NCI-H1694 (cell line): Measurements from ENCODE around the gene BEND7.
"Not testable (repeated sequence)": the region's sequence is repeated elsewhere in the genome, so short reads cannot be mapped to it uniquely, and the experiment has no call there.

ENCODE experiments used
- DNase-seq: peaks from one replicate; lab custom pipeline; 2025; lab: John Stamatoyannopoulos, UW

Gene BEND7

DNA sequence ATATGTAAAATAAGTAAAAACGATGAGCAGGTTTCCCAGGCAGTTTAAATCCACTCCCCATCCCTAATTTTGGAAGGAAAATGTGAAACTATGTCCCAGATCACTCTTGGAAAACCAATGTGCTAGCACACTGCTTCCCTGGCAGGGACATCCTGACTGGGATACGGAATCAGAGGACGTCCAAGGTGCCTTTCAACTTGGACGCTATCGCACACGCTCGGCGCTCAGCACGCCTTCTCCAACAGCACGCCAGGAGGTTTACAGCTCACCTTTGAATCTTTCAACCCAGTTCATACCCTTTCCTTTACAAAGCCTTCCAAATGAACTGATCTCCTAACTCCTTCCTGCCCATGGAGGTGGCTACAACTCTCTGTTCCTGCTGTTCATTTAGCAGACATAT lies 47.1 kb downstream of the BEND7 start:
- no peak for DNase-seq

DNA sequence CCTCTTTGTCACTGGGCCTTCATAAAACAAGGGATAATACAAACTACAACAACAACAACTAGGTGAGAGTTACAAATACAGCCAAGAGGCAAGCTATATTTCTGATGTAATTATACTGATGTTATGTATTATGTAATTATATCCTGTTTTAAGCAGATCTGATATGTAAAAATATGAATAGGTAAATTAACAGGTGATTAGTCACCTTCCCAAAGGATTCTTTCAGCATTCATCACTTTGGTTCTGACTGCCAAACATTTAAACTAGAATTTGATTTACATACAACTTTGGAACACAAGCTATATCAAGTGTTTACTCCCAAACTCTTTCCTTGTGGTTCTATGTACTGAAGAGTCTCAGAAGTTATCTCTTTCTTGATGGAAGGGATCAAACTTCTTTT lies 53.7 kb downstream of the BEND7 start:
- no peak for DNase-seq

DNA sequence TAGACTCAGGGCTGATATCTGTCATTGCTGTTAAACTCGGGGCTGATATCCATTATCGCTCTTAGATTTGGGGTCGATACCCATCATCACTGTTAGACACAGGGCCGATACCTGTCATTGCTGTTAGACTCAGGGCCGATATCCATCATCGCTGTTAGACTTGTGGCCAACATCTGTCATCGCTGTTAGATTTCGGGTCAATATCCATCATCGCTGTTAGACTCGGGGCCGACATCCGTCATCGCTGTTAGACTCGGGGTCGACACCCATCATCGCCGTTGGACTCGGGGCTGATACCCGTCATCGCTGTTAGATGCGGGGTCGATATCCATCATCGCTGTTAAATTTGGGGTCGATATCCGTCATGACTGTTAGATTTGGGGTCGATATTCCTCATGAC lies 54.8 kb downstream of the BEND7 start:
- DNase-seq, result no peak

DNA sequence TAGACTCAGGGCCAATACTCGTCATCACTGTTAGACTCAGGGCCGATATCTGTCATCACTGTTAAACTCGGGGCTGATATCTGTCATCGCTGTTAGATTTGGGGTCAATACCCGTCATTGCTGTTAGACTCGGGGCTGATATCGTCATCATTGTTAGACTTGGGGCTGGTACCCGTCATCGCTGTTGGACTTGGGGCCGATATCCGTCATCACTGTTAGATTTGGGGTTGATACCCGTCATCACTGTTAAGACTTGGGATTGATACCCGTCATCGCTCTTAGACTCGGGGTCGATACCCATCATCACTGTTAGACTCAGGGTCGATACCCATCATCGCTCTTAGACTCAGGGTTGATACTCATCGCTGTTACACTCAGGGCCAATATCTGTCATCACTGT lies 56.5 kb downstream of the BEND7 start:
- DNase-seq, result no peak

DNA sequence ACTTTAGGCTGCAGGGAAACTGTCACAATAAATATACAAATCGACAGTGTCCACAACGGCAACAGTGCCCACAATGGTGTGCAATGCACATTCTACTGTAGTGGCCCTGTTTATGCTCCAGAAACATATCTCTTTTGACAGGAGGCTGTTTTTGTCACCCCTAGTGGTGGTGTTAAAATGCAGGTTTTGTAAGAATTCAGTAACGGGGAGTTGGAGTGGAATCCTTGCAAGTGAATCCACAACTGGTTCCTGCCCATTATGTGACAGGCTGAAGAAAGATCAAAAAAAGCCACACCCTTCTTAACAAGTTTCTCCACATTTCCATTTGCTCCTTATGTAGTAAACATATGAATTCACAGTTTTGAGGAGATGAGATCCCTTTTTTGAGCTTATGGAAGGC lies 58.5 kb downstream of the BEND7 start:
- DNase-seq, result no peak

DNA sequence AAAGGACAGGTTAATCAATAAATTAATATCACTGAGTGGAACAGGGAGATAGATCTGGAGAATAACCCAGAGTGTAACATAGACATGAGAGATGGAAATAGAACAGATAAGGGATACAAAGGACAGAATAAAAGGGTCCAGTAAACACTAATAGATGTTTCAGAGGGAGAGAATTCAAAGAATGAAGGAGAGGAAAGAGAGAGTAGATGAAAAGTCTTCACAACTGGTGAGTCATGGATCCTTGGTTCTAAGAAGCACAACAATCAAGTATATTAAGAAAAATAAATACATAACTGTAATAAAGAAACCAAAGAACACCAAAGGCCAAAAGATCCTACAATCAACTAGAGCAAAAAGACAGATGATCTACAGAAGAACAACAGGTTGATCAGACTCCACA lies 66.3 kb downstream of the BEND7 start:
- no peak for DNase-seq

DNA sequence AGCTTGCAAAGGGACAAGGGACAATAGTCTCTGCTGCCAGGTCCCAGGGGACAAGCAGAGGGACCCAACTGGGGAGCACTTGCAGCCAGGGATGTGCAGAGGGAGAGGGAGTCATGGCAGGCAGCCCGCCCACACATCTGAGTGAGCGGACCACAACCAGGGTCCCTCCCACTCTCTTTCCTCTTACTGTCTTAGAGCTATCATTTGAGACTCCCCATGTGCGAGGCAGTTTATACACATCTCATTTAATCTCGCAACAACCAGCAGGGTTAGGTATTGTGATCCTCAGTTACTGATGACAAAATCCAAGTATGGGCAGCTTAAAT lies 70.2 kb downstream of the BEND7 start:
- no peak for DNase-seq

DNA sequence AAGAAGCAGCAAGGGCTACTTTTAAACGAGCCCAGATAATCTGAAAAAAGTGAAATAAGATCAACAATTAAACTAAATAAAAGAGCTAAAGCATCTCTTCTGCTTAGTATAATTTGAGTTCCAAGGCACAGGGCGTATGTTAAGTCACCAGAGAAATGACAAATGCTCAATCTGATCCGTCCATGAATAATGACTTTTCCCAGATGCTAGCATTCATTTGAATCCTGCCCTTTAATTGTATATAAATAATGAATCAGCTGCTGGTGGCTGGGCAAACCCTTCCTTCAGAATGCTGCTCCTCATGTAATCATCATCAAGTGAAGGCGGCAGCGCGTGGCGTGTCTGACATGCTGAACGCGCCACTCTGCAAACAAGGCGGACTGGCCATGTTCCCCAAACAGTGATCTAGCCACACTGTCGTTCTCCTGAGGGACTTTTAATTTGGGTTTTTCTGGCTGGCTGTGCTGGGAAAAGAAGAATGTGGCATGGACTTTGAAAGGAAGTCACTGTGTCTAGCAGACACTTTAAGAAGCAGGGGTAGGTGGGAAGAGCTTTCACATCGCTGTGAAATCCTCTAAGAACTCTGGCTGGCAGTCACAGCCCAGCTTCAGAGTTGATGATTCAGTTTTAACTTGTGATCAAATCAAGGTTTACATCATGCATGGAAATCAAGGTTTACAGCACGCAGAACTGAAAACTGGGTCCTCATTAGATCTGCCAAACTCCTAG lies 70.7 kb downstream of the BEND7 start:
- DNase-seq, result no peak

DNA sequence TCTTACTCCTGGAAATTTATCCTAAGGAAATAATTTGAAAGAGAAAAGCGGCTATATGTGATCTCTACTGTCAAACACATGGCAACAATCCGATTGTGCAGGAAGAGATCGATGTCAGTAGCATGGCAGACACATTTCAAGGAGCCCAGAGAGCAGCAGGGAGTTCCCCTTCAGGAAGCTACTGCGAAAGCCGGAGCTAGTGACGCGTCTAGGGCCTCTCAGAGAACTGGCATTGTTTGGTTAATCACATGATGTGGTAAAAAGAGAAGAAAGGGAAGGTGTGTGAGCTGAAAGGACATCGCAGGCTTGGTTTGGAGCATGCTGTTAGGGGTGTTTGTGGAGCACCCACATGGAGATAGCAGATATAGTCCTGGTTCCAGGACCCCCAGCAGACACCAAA lies 74.9 kb downstream of the BEND7 start:
- DNase-seq, result no peak

DNA sequence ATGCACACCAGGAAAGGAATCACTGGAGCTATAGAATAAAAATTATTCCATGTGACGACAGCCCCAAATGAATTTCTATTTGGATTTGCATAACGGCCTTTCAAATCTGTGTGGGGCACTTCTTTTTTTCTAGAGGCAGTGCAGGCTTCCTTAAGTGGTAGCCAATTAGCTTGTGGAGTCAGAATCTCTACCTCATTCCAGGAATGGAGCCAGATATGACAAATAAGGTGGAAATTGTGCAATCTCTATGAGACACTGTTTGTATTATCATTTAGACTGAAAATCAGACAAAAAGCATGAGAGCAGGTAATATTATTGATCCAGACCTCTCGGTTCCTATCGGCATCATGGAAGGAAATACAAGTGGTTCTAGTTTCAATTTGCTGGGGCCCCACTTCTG lies 78.7 kb downstream of the BEND7 start:
- peak; percentile 11 for DNase-seq

DNA sequence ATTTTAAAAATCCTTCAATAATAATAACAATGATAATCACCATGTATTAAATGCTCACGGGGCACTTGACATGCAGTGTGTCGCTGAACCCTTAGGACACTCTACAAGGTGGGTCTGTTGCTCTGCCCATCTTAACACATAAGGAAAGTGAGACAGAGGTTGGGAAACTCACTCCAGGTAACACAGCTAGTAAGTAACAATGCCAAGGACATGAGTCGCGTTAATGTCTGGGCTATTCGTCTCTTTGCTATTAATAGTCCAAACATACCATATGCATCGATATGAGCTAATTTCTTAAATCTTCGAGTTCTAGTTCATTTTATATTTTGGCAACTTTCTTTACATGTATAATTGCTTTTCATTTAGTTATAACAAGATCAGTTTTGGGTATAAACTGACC lies 79.5 kb downstream of the BEND7 start:
- no peak for DNase-seq

DNA sequence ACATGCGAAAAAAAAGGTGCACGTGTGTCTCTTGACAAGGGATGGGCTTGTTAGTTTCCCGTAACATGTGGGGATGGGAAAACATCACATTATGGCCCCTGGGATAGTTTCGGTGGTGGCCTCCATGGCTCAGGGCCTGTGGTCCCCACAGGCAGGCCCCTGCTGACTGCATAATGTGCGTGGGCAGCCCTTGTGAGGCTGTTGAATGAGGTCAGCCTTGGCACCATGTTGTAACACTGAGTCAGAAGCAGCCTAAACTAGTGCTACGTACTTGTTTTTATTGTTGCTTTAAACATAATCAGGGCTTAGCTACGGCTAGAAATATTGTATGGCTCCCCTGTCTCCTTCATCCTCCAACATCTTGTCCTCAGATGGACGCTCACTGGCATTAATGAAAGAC lies 80.6 kb downstream of the BEND7 start:
- no peak for DNase-seq

DNA sequence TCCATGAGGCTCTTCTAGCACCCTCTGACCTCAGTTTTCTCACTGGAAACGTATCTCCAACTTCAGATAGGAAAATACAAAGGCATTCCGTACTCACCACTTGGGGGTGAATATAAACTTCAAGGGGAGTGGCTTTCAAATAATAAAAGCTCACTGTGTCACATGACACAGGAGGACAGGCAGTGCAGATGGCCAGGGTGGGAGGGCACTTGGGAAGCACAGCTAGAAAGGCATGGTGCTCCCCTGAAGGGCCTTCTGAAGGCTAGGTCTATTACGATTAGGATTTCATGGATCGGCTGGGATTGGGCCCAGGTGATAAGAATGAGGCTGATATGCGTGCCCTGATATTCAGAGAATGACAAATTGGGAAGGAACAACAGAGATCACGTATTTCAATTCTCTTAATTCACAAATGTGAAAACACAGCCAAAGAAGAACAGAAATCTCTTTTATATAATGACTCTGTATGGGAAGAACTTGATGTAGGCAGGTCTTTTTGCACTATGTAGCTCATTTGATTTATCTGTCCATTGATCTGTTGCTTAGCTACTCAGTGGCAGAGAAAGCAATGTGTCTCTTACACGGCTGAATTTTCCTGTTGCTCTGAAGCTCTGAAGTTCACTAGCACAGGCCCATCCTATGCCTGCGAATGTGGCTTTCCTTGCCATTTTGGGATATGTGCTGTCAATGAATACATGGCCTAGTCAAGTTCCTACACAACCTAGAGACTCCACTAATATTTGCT lies 83.0 kb downstream of the BEND7 start:
- DNase-seq, result no peak

DNA sequence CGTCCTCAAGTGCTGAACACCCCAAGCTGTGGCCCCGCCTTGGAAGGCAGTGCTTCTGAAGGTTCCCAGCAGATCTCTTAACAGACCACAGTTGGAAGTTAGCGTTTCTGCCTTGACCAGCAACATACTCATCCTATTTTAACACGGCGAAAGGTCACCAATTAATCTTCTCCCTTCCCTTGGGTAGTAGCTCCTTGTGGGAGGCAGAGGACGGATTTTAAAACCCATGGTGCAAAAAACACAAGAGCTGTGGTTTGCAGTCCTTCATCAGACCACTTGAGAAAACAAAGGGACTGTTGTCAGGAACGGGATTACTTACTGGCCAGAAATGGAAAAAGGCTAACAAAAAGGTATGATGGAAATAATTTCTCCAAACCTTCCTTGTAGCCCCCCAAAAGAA lies 87.3 kb downstream of the BEND7 start:
- no peak for DNase-seq

DNA sequence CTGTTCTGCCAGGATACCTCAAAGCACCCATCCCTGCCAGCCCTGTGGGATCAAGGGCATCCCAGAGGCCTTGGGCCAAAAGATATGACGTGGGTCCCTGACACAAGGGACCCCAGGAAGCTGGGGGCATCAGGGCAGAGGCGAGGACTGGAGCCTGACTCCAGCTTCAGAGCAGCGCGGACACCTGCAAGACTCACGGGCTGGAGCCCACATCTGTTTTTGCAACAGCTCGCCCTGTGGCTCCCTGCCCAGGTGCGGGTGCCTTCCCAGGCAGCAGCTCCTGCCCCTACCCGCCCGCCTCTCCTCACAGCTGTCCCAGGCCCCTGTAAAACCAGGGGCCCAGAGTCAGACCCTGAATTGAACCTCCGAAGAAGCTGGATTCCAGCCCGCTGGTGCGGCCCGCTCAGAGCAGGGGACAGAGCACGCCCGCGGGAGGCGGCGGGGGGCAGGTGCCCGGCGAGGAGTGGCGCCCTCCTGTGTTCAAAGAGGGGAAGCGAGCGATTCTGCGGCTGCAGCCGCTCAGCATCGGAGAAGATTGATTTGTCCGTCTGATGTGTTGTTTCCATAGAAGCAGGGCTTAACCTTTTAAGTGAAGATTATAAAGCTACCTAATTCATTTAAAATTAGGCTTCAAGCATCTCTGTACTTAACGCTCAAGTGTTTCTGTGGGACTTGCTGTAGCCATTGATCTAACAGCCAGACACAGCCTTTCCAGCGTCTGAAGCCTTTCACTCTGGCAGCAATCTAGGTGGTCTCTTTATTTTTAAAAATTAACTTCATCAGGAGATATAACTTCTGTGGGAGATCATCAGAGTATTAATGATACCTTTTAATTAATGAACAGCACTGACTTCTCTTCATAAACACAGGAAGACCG lies 88.4 kb downstream of the BEND7 start:
- DNase-seq, result peak; percentile 30

DNA sequence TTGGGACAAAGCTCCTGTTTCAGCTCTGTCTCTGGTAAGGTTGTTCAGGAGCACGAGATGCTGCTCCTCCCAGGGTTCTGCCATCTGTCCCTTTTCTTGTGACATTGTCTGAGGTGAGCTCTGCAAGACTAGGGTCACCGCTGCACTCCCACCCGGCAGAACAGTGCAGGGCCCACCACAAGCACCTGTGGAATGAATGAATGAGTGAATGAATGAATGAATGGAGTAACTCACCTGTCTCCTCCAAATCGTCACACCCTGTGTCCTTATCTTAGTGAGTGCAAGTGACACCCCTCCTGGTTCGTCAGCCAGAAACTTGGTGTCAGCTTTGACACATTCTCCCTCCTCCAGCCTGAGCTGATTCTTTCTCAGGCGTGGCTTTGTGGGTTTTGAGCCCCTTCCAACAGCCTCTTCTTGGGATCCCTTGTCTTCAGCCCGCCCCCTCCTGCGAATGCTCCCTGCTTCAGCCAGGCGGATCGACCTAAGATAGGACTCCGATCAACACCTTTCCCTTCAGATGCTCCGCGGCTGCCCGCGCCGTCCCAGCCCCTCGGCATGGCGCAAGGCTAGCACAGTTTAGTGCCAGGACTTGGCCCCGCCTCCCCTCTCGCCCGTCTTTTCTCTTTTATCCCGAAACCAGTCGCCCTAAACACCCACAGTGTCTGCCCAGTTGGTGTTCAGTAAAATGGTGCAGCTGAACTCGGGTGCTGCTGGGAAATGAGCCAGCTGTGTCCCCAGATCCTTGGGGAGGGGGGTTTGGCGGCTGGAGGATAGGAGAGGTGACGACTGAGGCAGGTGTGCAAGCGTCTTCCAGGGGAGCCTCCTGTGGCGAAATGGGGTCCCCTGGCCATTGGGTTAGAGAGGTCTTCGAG lies 89.3 kb downstream of the BEND7 start:
- no peak for DNase-seq

DNA sequence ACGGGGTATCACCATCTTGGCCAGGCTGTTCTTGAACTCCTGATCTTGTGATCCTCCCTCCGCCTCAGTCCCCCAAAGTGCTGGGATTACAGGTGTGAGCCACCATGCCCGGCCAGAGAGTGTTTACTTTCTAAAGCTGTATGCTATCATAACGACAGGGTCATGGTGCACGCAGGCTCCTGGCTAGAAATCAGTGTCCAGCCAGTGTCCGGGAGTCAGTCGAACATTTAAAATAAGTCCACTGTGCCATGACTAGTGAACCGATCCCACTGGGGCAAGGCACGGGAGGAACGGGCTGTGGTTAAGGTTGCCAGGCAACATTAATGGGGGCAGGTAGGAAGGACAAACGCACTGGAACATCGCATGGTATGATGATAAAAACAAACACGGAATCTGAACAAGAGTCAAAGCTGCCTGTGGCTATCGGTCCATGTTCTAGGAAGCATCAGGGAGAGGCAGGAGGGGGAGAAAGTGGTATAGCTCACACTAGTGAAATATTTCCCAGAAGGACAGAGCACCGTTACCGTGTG lies 91.7 kb downstream of the BEND7 start:
- no peak for DNase-seq

DNA sequence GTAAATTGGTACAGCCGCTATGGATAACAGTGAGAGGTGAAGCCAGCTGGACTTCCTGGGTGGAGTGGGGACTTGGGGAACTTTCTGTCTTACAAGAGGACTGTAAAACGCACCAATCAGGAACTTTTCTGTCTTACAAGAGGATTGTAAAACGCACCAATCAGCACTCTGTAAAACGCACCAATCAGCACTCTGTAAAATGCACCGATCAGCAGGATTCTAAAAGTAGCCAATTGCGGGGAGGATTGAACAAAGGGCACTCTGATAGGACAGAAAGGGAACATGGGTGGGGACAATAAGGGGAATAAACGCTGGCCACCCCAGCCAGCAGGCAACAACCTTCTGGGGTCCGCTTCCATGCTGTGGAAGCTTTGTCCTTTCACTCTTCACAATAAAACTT lies 100.9 kb downstream of the BEND7 start:
- DNase-seq, result not testable (repeated sequence)

DNA sequence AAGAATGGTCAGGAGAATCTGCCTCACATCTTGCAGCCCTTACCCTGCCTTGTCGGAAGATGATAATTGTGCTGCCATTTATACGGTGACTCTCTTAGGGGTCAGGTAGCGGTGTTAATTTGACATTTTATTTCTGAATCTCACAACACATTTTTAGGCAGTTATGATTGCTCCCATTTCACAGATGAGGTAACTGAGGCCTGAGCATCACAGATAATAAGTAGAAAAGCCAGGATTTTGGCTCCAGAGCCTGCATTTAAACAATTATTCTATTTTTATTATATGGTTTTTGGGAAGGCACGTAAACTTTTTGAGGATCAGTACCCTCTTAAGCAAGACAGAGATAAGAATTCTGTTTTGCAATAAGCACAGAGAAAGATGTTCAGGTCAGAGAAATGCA lies 103.4 kb downstream of the BEND7 start:
- no peak for DNase-seq

DNA sequence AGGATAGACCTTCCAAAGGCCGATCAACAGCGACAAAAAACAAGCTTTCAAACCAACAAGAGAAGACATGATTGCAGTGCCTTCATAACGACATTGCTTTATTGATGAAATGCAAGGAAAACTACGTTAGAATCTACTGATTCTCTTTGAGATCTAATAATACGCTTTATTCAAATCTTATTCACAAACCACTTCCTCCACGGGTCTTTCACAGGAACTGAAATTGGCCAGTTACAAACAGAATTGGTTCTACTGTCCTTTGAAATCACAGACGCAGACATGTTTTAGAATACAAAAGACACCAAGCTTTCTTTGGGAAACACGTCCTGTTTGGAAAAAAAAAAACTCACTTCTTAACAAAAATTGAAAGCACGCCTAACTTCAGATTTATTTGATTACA lies 106.0 kb downstream of the BEND7 start:
- no peak for DNase-seq

DNA sequence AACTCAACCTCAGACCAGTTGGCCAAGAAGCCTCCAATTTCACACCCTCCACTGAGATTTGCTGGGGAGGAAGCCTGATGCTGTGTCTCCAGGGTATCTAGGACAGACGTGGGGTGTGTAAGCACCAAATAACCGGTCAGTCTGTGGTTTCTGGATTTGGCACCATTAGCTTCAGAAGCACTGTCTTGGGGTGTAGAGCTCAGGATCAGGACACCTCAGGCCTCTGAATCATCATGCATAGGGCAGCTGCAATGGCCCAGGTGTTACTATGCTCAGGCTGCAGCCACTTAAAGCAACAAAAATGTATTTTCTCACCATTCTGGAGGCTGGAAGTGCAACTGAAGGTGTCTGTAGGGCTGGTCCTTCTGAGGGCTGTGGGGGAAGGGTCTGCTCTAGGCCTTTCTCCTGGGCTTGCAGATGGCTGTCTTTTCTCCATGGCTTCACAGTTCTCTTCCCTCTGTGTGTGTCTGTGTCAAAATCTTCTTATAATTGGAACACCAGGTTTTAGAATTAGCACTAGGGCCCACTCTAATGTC lies 107.4 kb downstream of the BEND7 start:
- no peak for DNase-seq
